HTERT RPE-1 (cell line): Measurements from ENCODE around the gene DDAH2.

Experiments used
- in situ Hi-C: fragments of 300-500 bp; cut with MboI; formaldehyde crosslinking; loops from 4 replicates; pipeline ENCODE4 v1.14.3; 2020; ENCODE audit warnings: low sequenced_read_pairs

Gene DDAH2

GRCh38 chr6:31733734-31734133, 4.6 kb upstream of the DDAH2 start:
- in situ Hi-C loops = no loop called here

DNA sequence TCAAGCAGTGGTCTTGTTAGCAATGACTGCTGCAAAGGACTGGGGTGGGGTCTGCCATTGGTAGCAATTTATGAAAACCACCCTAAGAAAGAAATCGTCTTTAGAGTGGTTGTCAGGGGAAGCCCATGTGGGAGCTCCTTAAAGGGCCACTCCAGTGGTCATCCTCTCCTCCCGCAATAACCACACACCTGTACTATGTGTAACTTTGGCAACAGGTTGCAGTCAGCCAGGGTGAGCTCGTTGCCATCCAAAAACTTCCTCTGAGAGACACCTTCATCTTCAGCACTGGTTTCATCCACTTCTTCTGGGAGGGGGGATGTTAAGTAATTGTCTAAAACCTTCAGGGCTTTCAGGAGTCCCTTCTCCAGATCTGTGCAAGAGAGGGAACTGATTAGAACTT, 2.9 kb upstream of the DDAH2 start:
- in situ Hi-C loops = no loop called here

- in situ Hi-C loops = no loop called here
Measured at GRCh38 chr6:31730631-31731086, 1.6 kb upstream of the DDAH2 start.

- in situ Hi-C loops = no loop called here
Measured at GRCh38 chr6:31729979-31730630, 1.0 kb upstream of the DDAH2 start.

- in situ Hi-C loops = no loop called here
Measured at GRCh38 chr6:31729515-31729978, 448 bp upstream of the DDAH2 start.

DNA sequence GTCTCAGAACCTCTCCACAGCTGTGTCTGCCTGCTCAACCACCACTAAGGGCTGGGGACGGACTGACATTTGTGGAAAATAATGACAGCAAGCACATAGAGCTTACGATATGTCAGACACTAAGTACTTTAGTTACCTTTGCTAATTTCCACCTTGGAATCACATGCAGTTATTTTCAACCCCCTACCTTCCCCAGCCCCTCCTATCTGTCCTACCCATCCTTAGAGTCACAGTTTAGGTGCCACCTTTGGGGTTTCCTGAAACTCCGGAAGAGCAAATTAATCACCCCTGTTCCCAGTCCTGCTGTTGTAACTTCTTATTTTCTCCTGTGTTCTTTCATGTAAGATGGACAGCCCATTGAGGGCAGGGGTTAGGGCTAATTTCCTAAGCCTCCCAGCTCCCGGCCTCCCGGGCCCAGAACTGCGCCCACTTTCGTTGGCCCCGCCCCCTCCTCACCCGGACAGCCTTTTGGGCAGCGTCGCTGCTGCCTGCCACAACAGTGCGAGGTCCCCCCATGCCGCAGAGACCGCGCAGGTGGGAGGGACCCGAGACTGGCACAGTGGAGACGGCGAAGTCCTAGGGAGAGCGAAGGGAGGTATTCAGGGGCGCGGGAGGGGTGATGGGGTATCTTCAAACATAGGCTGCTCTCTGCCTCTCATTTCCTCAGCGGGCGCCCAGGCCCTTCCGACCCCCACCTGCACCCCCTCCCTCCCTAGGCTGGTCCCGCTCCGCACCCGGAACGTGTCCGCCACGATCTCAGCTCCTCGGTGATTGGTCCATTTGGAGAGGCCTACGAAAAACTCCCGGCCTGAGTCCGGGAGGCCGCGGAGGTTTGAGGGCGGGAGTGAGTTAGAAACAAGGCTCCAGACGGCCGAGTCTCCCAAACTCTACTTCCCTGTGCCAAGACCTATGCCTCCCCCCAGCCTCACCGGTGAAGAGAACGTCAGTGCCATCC, 1.1 kb downstream of the DDAH2 start:
- in situ Hi-C loops = no loop called here

- in situ Hi-C loops = no loop called here
Measured at GRCh38 chr6:31727034-31727716, 1.9 kb downstream of the DDAH2 start.

- in situ Hi-C loops = no loop called here
Measured at GRCh38 chr6:31725502-31726350, 3.4 kb downstream of the DDAH2 start.

GRCh38 chr6:31723980-31724691, 5.0 kb downstream of the DDAH2 start:
- in situ Hi-C loops = no loop called here

- in situ Hi-C loops = no loop called here
Measured at GRCh38 chr6:31723245-31723979, 5.7 kb downstream of the DDAH2 start, which contains the start of gene MPIG6B. Gene MPIG6B (plus strand): TSS chr6:31723373. CDS start chr6:31723384, 11 bp downstream.

DNA sequence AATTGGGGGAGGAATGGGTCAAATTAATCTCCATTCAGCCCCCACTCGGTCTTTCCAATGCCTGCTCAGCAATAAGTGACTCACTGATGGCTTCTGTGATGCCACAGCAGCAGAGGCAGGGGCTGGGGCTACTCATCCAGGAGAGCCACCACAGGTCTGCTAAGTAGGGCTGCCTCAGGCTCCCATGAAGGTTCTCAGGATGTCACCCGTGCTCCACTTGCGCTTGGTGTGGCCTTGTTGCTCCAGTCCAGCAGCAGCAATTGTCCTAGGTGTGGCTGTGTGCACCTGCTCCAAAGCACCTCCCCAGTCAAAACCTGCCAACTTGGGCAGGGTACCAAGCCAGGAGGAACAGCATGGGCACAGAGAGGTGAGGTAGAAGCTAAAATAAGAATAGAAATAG, 6.9 kb downstream of the DDAH2 start:
- in situ Hi-C loops = no loop called here

DNA sequence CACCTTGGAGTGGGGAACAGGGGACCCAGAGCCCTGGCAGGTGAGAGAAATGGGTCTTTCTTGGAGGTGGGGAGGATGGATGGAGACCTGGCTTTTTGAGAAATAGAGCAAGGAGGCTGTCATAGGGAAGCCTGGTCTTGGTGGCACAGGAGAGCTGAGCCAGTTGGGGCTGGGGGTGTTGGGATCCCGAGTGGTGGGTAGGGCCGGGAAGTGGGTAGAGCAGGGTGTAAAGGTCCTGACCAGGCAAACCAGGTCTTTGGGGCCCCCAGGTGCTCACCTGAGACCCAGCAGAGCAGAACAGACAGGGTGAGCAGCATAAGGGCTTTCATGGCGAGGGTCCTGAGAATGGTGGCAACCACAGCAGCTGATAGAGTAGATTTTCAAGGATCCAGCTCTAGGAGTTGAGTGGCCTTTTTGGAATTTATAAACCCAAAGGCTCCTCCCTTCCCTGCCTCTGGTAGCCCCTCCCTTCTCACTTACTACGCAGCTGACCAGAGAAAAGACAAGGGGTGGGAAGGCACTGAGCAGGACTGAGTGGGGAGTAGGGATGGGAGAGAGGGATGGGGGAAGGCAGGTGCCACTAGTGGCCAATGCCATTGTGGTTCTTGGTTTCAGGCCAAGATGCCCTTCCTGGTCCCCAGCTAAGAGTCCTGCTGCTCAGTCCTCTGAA, 7.6 kb downstream of the DDAH2 start, which contains the start of gene LY6G6C:
LY6G6C (minus strand) TSS at position 396 of the 670 bp plus-strand sequence; CDS start at position 329, 67 bp downstream.
- in situ Hi-C loops = no loop called here

DNA sequence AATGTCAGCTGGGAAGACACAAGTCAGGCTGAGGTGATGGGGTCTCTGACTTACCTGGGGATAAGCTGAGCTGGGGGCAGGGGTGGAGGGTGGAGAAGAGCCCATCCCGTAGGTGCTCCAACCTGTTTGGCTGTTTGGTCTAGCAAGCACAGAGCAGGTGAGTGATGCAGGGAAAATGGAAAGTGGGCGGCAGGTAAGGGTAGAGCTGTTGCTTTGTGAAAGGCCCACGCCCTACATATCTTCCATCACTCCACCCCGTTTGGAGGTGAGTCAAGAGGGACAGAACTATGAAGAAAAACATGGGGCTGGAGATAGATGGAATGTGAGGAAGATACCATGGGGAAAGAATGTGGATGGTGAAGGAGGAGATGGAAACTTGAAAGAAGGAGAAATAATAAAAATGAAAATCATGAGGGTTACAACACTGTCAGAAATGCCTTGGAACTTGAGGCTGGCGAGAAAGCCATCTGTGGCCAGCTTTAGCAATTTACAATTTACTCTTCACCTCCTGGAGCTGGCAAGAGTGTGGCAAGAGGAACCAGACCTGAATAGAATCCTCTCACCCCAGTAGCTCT, 8.8 kb downstream of the DDAH2 start:
- in situ Hi-C loops = no loop called here

- in situ Hi-C loops = no loop called here
Measured at GRCh38 chr6:31719001-31719400, 10.1 kb downstream of the DDAH2 start.

- in situ Hi-C loops = no loop called here
Measured at GRCh38 chr6:31718265-31718664, 10.8 kb downstream of the DDAH2 start.

- in situ Hi-C loops = no loop called here
Measured at GRCh38 chr6:31717499-31718222, 11.4 kb downstream of the DDAH2 start.
